ENCODE data around the gene CCDC142. TPM values are rescaled to one million over a fixed set of nuclear protein-coding genes. Genes with fewer than 3 reads are reported as not detected.

Gene CCDC142
- total RNA-seq, 4 donors from 2014 or later, result 9.6 to 27.8 (median 19.2) TPM

GRCh38 chr2:74501335-74502071 is 18.7 kb upstream of the CCDC142 start:
- Histone ChIP-seq H3K9me3 (no peaks in the 10 kb centered on the region), H3K27me3 (peaks cover 0 to 93% (median 51%) of the 10 kb centered on the region in 4 donors), H3K27ac (replicated peaks in 1 of 4) (no peak overlapping the region), H3K4me3 (peak overlapping the region in 1 of 4 donors; percentile 56), H3K36me3 (peaks cover 0 to 21% (median 18%) of the 10 kb centered on the region in 4 donors), H3K4me1 (peaks cover 55 to 72% (median 67%) of the 10 kb centered on the region in 4 donors)
- WGBS, result 79% methylated on average over 18 of the region's 18 CpGs
- DNase-seq (ENCODE audit: extremely low spot score), result no peak
- intact Hi-C loops (cut with DNase I), result loop anchor here (2.0 kb wide), 1 partner anchor 27 kb away; the partner anchor contains the start of genes AUP1 and HTRA2
- TF ChIP-seq EP300 (IDR thresholded peaks at IDR 0.05) (no peak), POLR2A (IDR thresholded peaks at IDR 0.05; ENCODE audit: low read depth) (no peak), CTCF (IDR thresholded peaks at IDR 0.05) (no peak), POLR2AphosphoS5 (IDR thresholded peaks at IDR 0.05) (no peak)

GRCh38 chr2:74500578-74500946 is 17.8 kb upstream of the CCDC142 start:
- no peak for DNase-seq (ENCODE audit: extremely low spot score)
- TF ChIP-seq CTCF (IDR thresholded peaks at IDR 0.05) (no peak), EP300 (IDR thresholded peaks at IDR 0.05) (no peak), POLR2AphosphoS5 (IDR thresholded peaks at IDR 0.05) (no peak), POLR2A (IDR thresholded peaks at IDR 0.05; ENCODE audit: low read depth) (no peak)
- H3K27me3 ChIP-seq, result peaks cover 0 to 85% (median 51%) of the 10 kb centered on the region in 4 donors
- H3K27ac ChIP-seq (replicated peaks in 1 of 4), result no peak overlapping the region
- no peak overlapping the region for H3K4me3 ChIP-seq
- H3K4me1 ChIP-seq, result peaks cover 46 to 63% (median 58%) of the 10 kb centered on the region in 4 donors
- intact Hi-C loops (cut with DNase I), result no loop called here
- H3K36me3 ChIP-seq, result peaks cover 0 to 13% (median 11%) of the 10 kb centered on the region in 4 donors
- no peaks in the 10 kb centered on the region for H3K9me3 ChIP-seq

GRCh38 chr2:74499940-74500577 is 17.3 kb upstream of the CCDC142 start:
- H3K27ac ChIP-seq (replicated peaks in 1 of 4), result no peak overlapping the region
- WGBS, result 50% methylated on average over 14 of the region's 15 CpGs
- H3K4me3 ChIP-seq, result no peak overlapping the region
- DNase-seq (ENCODE audit: extremely low spot score), result no peak
- peaks cover 0 to 8% (median 6%) of the 10 kb centered on the region in 4 donors for H3K36me3 ChIP-seq
- intact Hi-C loops (cut with DNase I), result no loop called here
- peaks cover 0 to 80% (median 51%) of the 10 kb centered on the region in 4 donors for H3K27me3 ChIP-seq
- H3K9me3 ChIP-seq, result no peaks in the 10 kb centered on the region
- TF ChIP-seq CTCF (IDR thresholded peaks at IDR 0.05), result no peak
- TF ChIP-seq POLR2AphosphoS5 (IDR thresholded peaks at IDR 0.05), result no peak
- TF ChIP-seq POLR2A (IDR thresholded peaks at IDR 0.05; ENCODE audit: low read depth), result no peak
- no peak for TF ChIP-seq EP300 (IDR thresholded peaks at IDR 0.05)
- H3K4me1 ChIP-seq, result peaks cover 42 to 60% (median 53%) of the 10 kb centered on the region in 4 donors

GRCh38 chr2:74499267-74499939 is 16.6 kb upstream of the CCDC142 start, which contains the start of gene LBX2:
Gene LBX2 (minus strand): TSS chr2:74499603. CDS start chr2:74499537, 66 bp downstream.
- 2% methylated on average over 44 of the region's 65 CpGs for WGBS
- Histone ChIP-seq H3K27ac (replicated peaks in 1 of 4) (no peak within 1 kb of the TSS), H3K4me3 (peak within 1 kb of the TSS; percentile 17 to 40 (median 38)), H3K4me1 (peaks cover 35 to 53% (median 49%) of the 10 kb centered on the region in 4 donors), H3K27me3 (peaks cover 0 to 73% (median 51%) of the 10 kb centered on the region in 4 donors), H3K36me3 (peaks cover 0 to 4% (median 2%) of the 10 kb centered on the region in 4 donors), H3K9me3 (no peaks in the 10 kb centered on the region)
- TF ChIP-seq POLR2AphosphoS5 (IDR thresholded peaks at IDR 0.05) (no peak), POLR2A (IDR thresholded peaks at IDR 0.05; ENCODE audit: low read depth) (no peak), CTCF (IDR thresholded peaks at IDR 0.05) (no peak), EP300 (IDR thresholded peaks at IDR 0.05) (no peak)
- intact Hi-C loops (cut with DNase I), result no loop called here
- no peak for DNase-seq (ENCODE audit: extremely low spot score)
